ENCODE data around the gene BAHCC1.

Gene BAHCC1

DNA sequence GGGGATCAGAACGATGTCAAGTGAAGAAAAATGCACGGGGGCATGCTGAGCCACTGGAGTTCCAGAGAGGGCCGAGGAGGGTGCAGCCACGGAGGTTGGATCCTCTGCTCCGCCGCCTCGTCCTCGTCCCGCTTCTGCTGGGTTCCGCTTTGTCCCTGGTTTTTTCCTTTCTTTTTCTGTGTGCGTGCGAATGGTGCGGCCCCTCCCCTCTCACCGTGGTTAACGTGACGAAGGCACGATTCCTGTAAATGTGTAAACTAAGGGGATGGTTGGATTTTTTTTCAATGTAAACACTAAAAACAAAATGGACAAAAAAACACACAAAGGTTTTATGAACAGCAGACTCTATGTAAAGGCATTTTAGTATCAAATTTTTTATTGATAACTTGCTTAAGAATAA lies 70.7 kb downstream of the BAHCC1 start (continued):
- TF ChIP-seq, protein P1, sequence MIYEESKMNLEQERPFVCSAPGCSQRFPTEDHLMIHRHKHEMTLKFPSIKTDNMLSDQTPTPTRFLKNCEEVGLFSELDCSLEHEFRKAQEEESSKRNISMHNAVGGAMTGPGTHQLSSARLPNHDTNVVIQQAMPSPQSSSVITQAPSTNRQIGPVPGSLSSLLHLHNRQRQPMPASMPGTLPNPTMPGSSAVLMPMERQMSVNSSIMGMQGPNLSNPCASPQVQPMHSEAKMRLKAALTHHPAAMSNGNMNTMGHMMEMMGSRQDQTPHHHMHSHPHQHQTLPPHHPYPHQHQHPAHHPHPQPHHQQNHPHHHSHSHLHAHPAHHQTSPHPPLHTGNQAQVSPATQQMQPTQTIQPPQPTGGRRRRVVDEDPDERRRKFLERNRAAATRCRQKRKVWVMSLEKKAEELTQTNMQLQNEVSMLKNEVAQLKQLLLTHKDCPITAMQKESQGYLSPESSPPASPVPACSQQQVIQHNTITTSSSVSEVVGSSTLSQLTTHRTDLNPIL (CRISPR knock-in tag; IDR thresholded peaks at IDR 0.05; ENCODE audit: low read depth) = no peak
- no peak for TF ChIP-seq CSRNP3 (CRISPR knock-in tag; IDR thresholded peaks at IDR 0.05)
- no peak for TF ChIP-seq ZNF8 (CRISPR knock-in tag; IDR thresholded peaks at IDR 0.05)

GRCh38 chr17:81466564-81467472 lies 71.6 kb downstream of the BAHCC1 start:
- no peak for ATAC-seq
- TF ChIP-seq ZNF70 (CRISPR knock-in tag; IDR thresholded peaks at IDR 0.05) = no peak
- no peak for TF ChIP-seq OSR1 (CRISPR knock-in tag; IDR thresholded peaks at IDR 0.05)
- TF ChIP-seq ESRRG (CRISPR knock-in tag; IDR thresholded peaks at IDR 0.05) = no peak
- no peak for TF ChIP-seq CSRNP3 (CRISPR knock-in tag; IDR thresholded peaks at IDR 0.05)
- TF ChIP-seq, protein P1 (CRISPR knock-in tag; IDR thresholded peaks at IDR 0.05; ENCODE audit: low read depth) = no peak
- TF ChIP-seq TOX (CRISPR knock-in tag; IDR thresholded peaks at IDR 0.05; ENCODE audit: borderline replicate concordance) = no peak
- TF ChIP-seq GLIS3 (CRISPR knock-in tag; IDR thresholded peaks at IDR 0.05) = no peak
- TF ChIP-seq SNAI2 (CRISPR knock-in tag; IDR thresholded peaks at IDR 0.05) = no peak
- TF ChIP-seq ZNF565 (CRISPR knock-in tag; conservative IDR thresholded peaks at IDR 0.05; ENCODE audit: low read depth) = no peak
- no peak for TF ChIP-seq BACH2 (CRISPR knock-in tag; IDR thresholded peaks at IDR 0.05; ENCODE audit: borderline replicate concordance)
- TF ChIP-seq PATZ1 (CRISPR knock-in tag; IDR thresholded peaks at IDR 0.05; ENCODE audit: borderline replicate concordance) = no peak
- TF ChIP-seq TSHZ2 (CRISPR knock-in tag; IDR thresholded peaks at IDR 0.05) = no peak

DNA sequence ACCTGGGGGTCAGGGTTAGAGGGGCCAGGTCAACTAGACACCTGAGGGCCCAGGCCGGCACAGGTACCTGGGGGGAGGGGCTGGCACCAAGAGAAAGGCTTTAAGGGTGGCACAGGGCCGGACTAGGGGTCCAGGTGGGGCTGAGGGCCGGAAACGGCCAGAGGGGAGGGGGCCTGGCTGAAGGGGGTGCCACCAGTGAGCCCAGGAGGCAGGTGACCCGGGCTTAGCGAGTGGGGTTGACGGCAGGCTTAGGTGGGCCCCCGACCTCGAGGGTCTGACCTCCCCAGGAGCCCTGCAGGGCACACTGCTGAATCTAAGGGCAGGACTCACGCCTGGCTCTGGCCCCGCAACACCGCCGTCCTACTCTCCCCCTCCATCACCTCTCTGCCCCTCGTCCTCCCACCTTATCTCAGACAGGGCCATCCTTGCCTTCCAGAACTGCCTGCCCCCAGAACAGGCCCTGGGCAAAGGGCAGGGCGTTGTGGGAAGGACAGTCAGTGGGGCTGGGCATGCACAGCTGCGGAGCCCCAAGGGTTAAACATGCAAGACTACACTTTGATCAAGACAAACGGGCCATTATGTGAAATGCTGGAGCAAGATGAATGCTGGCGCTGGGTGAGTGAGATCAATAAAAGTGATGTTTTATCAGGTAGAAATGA lies 73.0 kb downstream of the BAHCC1 start:
- ATAC-seq = no peak
- no peak for TF ChIP-seq ISL1 (CRISPR knock-in tag; IDR thresholded peaks at IDR 0.05)
- TF ChIP-seq SNAI2 (CRISPR knock-in tag; IDR thresholded peaks at IDR 0.05) = no peak
- TF ChIP-seq, protein P1 (CRISPR knock-in tag; IDR thresholded peaks at IDR 0.05; ENCODE audit: low read depth) = no peak
- no peak for TF ChIP-seq TSHZ2 (CRISPR knock-in tag; IDR thresholded peaks at IDR 0.05)
- TF ChIP-seq POU6F1 (CRISPR knock-in tag; IDR thresholded peaks at IDR 0.05; ENCODE audit: borderline replicate concordance, low read depth) = no peak
- TF ChIP-seq ZNF565 (CRISPR knock-in tag; conservative IDR thresholded peaks at IDR 0.05; ENCODE audit: low read depth) = no peak
- TF ChIP-seq ZNF70 (CRISPR knock-in tag; IDR thresholded peaks at IDR 0.05) = no peak
- no peak for TF ChIP-seq BACH2 (CRISPR knock-in tag; IDR thresholded peaks at IDR 0.05; ENCODE audit: borderline replicate concordance)
- no peak for TF ChIP-seq OSR1 (CRISPR knock-in tag; IDR thresholded peaks at IDR 0.05)
- no peak for TF ChIP-seq ZFP30 (CRISPR knock-in tag; IDR thresholded peaks at IDR 0.05)
- no peak for TF ChIP-seq CSDC2 (CRISPR knock-in tag; IDR thresholded peaks at IDR 0.05)

Measured in SK-N-SH treated with all-trans-retinoic acid at 6 μM for 48 hours (cell line).